A549 (cell line): ENCODE data around the gene LBX2.

ENCODE experiments used
- CEBPB ChIP-seq, 2 experiments: fragments of >200 bp in 1 of 2; sonication (Bioruptor Twin) in 1 of 2; formaldehyde crosslinking in 1 of 2; IDR thresholded peaks; 2 replicates each; pipeline ENCODE4 v1.6.1; 2012 to 2016
- NFE2L2 ChIP-seq: fragments of 150-350 bp; conservative IDR thresholded peaks from 2 replicates; pipeline ENCODE4 v1.6.1; 2014; ENCODE audit warnings: low read length
- TF ChIP-seq, protein P1 (sequence below): fragments of >200 bp; sonication (Bioruptor Twin); formaldehyde crosslinking; IDR thresholded peaks from 3 replicates; pipeline ENCODE4 v1.6.1; 2016

DNA sequence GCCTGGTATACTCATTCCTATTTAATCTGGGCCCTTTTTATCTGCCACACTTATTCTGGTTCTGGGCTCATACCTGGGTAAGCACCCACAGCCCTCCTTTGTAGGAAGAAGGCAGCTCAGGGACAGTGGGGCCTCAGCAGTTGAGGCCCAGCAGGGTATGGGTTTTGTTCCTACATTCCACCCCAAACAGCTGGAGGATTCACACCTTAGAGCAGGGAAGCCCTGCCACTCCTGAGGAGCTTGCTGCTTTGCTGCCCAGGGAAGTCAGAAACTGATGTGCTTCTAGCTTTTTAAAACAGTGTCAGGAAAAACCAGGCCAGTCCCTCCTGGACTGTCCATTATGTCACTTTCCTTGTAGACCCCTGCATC is 1.2 kb upstream of the LBX2 start:
- no peak for TF ChIP-seq CEBPB (IDR thresholded peaks at IDR 0.05)
- TF ChIP-seq, protein P1, sequence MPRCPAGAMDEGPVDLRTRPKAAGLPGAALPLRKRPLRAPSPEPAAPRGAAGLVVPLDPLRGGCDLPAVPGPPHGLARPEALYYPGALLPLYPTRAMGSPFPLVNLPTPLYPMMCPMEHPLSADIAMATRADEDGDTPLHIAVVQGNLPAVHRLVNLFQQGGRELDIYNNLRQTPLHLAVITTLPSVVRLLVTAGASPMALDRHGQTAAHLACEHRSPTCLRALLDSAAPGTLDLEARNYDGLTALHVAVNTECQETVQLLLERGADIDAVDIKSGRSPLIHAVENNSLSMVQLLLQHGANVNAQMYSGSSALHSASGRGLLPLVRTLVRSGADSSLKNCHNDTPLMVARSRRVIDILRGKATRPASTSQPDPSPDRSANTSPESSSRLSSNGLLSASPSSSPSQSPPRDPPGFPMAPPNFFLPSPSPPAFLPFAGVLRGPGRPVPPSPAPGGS: no peak
- no peak for TF ChIP-seq NFE2L2
